Gastroesophageal sphincter (tissue), 4 donors: ENCODE measurements around the gene TMEM171. TPM values are rescaled to one million over a fixed set of nuclear protein-coding genes. Genes with fewer than 3 reads are reported as not detected.

Experiments used
- ATAC-seq: fragments of 150-250 bp; one replicate; pipeline ENCODE4 v1.9.1; 2016; ENCODE audit warnings: mild to moderate bottlenecking, moderate library complexity
- H3K27ac ChIP-seq, 4 donors: fragments of 200-600 bp; sonication (generic) in 3 of 4; 1 replicate in 3 of 4; 2 replicates in 1 of 4; pipeline ENCODE4 v1.5.1; 2016 to 2019
- H3K27me3 ChIP-seq: fragments of 200-600 bp; sonication (generic); one replicate; pipeline ENCODE4 v1.5.1; 2019
- H3K36me3 ChIP-seq, 2 donors: fragments of 200-600 bp; sonication (generic); one replicate each; pipeline ENCODE4 v1.5.1; 2019; ENCODE audit warnings: control low read depth in 1 of 2
- H3K4me1 ChIP-seq, 3 donors: fragments of 200-600 bp; sonication (generic); 1 replicate in 2 of 3; 2 replicates in 1 of 3; pipeline ENCODE4 v1.5.1; 2016 to 2019; ENCODE audit warnings: control low read depth in 2 of 3
- H3K4me3 ChIP-seq, 2 donors: fragments of 200-600 bp; sonication (generic); one replicate each; pipeline ENCODE4 v1.5.1; 2019; ENCODE audit warnings: mild to moderate bottlenecking in 1 of 2, moderate library complexity in 1 of 2
- H3K9me3 ChIP-seq, 3 donors: fragments of 200-600 bp; sonication (generic); one replicate each; pipeline ENCODE4 v1.5.1; 2017 to 2019; ENCODE audit warnings: control low read depth in 2 of 3
- CTCF ChIP-seq, 4 experiments: fragments of 200-600 bp in 2 of 4; fragments of 450-650 bp in 2 of 4; sonication (generic) in 1 of 4; IDR thresholded peaks; one replicate each; pipeline ENCODE4 v1.5.1; 2017 to 2019; ENCODE audit warnings: antibody characterized with exemption in 4 of 4, mild to moderate bottlenecking in 2 of 4, moderate library complexity in 2 of 4
- EP300 ChIP-seq: sonication (generic); formaldehyde crosslinking; IDR thresholded peaks from one replicate; pipeline ENCODE4 v1.6.1; 2017; ENCODE audit warnings: antibody characterized with exemption, mild to moderate bottlenecking
- POLR2A ChIP-seq, 2 donors: fragments of 450-650 bp; IDR thresholded peaks; one replicate each; pipeline ENCODE4 v1.6.1; 2017; ENCODE audit warnings: antibody characterized with exemption in 2 of 2, mild to moderate bottlenecking in 2 of 2, moderate library complexity in 1 of 2
- POLR2AphosphoS5 ChIP-seq: sonication (generic); formaldehyde crosslinking; IDR thresholded peaks from one replicate; pipeline ENCODE4 v1.6.1; 2017; ENCODE audit warnings: antibody characterized with exemption
- WGBS, 2 donors: methylation state at CpG; one replicate each; pipeline ENCODE4 v1.1.5; 2018; ENCODE audit warnings: low coverage in 1 of 2; 5-methylcytosine and 5-hydroxymethylcytosine counted together
- total RNA-seq, 4 donors: library from RNA; depleted of rRNA; stranded (reverse); fragments of >200 nt; gene quantifications; one replicate each; pipeline ENCODE4 v1.1.0, GENCODE V29; 2016

TMEM171 gene
- under 1 TPM in 1 of 4 donors, not detected in 3; 0.84 TPM for total RNA-seq

- Histone ChIP-seq H3K36me3 (no peaks in the 10 kb centered on the region), H3K27me3 (peaks cover 49% of the 10 kb centered on the region), H3K4me1 (peaks cover 0 to 16% (median 4%) of the 10 kb centered on the region in 3 donors), H3K27ac (no peak within 1 kb of the TSS), H3K9me3 (peaks cover 0 to 7% (median 0%) of the 10 kb centered on the region in 3 donors), H3K4me3 (peak within 1 kb of the TSS; percentile 0 to 55)
- ATAC-seq, result peak; percentile 40
- no peak for TF ChIP-seq EP300
- TF ChIP-seq POLR2A (IDR thresholded peaks at IDR 0.05), result no peak
- no peak for TF ChIP-seq POLR2AphosphoS5
- WGBS, 2 donors, result 0 to 2% methylated on average over 2 to 6 of the region's 94 CpGs
Observed at GRCh38 chr5:73120222-73121118, at the start of gene TMEM171. TSS of gene TMEM171 (plus strand) at chr5:73120575. CDS start at chr5:73123374, 2,799 bp downstream.

- Histone ChIP-seq H3K27me3 (no peaks in the 10 kb centered on the region), H3K27ac (no peak overlapping the region), H3K9me3 (no peaks in the 10 kb centered on the region), H3K36me3 (peaks cover 0 to 99% of the 10 kb centered on the region in 2 donors), H3K4me3 (no peak overlapping the region), H3K4me1 (no peaks in the 10 kb centered on the region)
- no peak for ATAC-seq
- TF ChIP-seq POLR2A (IDR thresholded peaks at IDR 0.05) (no peak), CTCF (IDR thresholded peaks at IDR 0.05) (no peak), EP300 (no peak), POLR2AphosphoS5 (no peak)
- 71 to 90% methylated on average over 4 of the region's 4 CpGs for WGBS, 2 donors
Observed at GRCh38 chr5:73081093-73081492, 39.3 kb upstream of the TMEM171 start.

- H3K27me3 ChIP-seq, result no peaks in the 10 kb centered on the region
- no peak for ATAC-seq
- H3K4me3 ChIP-seq, result no peak overlapping the region
- H3K36me3 ChIP-seq, result peaks cover 0 to 81% of the 10 kb centered on the region in 2 donors
- H3K9me3 ChIP-seq, result no peaks in the 10 kb centered on the region
- 85 to 91% methylated on average over 4 of the region's 4 CpGs for WGBS, 2 donors
- no peak overlapping the region for H3K27ac ChIP-seq
- H3K4me1 ChIP-seq, result no peaks in the 10 kb centered on the region
- TF ChIP-seq EP300 (no peak), POLR2A (IDR thresholded peaks at IDR 0.05) (no peak), POLR2AphosphoS5 (no peak), CTCF (IDR thresholded peaks at IDR 0.05) (no peak)
Observed at GRCh38 chr5:73088026-73088425, 32.3 kb upstream of the TMEM171 start.

- WGBS, 2 donors, result 86% methylated on average over 6 of the region's 7 CpGs; no CpG with 5 or more reads in 1 of the 2 donors
- ATAC-seq, result no peak
- Histone ChIP-seq H3K4me1 (no peaks in the 10 kb centered on the region), H3K9me3 (peaks cover 0 to 29% (median 0%) of the 10 kb centered on the region in 3 donors), H3K36me3 (peaks cover 0 to 29% of the 10 kb centered on the region in 2 donors), H3K4me3 (no peak overlapping the region), H3K27me3 (no peaks in the 10 kb centered on the region), H3K27ac (no peak overlapping the region)
- no peak for TF ChIP-seq EP300
Observed at GRCh38 chr5:73093943-73094342, 26.4 kb upstream of the TMEM171 start.

GRCh38 chr5:73094415-73094814 lies 26.0 kb upstream of the TMEM171 start:
- no peak for TF ChIP-seq POLR2A (IDR thresholded peaks at IDR 0.05)
- no peak for TF ChIP-seq EP300
- no peak for TF ChIP-seq POLR2AphosphoS5
- no peak for TF ChIP-seq CTCF (IDR thresholded peaks at IDR 0.05)
- Histone ChIP-seq H3K36me3 (peaks cover 0 to 27% of the 10 kb centered on the region in 2 donors), H3K9me3 (peaks cover 0 to 29% (median 0%) of the 10 kb centered on the region in 3 donors), H3K27me3 (no peaks in the 10 kb centered on the region), H3K27ac (no peak overlapping the region), H3K4me3 (no peak overlapping the region), H3K4me1 (no peaks in the 10 kb centered on the region)
- WGBS, 2 donors, result 46 to 71% methylated on average over 1 of the region's 1 CpG
- no peak for ATAC-seq
